Right lung (tissue), 5 donors: Measurements from ENCODE around the gene HSPA12A. TPM values are rescaled to one million over a fixed set of nuclear protein-coding genes. Genes with fewer than 3 reads are reported as not detected.
A peak's percentile ranks its signal among the peaks of the same experiment; 100 is the strongest.

Experiments
- DNase-seq, 2 donors: peaks; one replicate each; pipeline ENCODE4 v3.0.0-alpha.2; 2013
- polyA plus RNA-seq, 5 donors: library from polyadenylated mRNA; unstranded; fragments of 120-200 nt; gene quantifications; one replicate each; pipeline versions ENCODE4 v1.2.1 to v1.2.3, GENCODE V29; 2013; ENCODE audit warnings: inconsistent platforms in 1 of 5, low replicate concordance in 1 of 5; ENCODE audit not compliant: insufficient read length in 5 of 5, insufficient read depth in 1 of 5

Gene HSPA12A
- polyA plus RNA-seq, 5 donors, result 7.9 to 13.8 (median 12.8) TPM

GRCh38 chr10:116771959-116772585 lies 29.7 kb upstream of the HSPA12A start:
- no peak for DNase-seq

- DNase-seq, result peak; percentile 28 to 46
Measured at GRCh38 chr10:116771101-116771958, 29.0 kb upstream of the HSPA12A start.

GRCh38 chr10:116770281-116770680 lies 27.9 kb upstream of the HSPA12A start:
- DNase-seq, result no peak

- no peak for DNase-seq
Measured at GRCh38 chr10:116769791-116770190, 27.4 kb upstream of the HSPA12A start.

- no peak for DNase-seq
Measured at GRCh38 chr10:116769368-116769767, 27.0 kb upstream of the HSPA12A start.

GRCh38 chr10:116768786-116769185 lies 26.4 kb upstream of the HSPA12A start:
- DNase-seq, result no peak

GRCh38 chr10:116766837-116767634 lies 24.7 kb upstream of the HSPA12A start:
- no peak for DNase-seq

- no peak for DNase-seq
Measured at GRCh38 chr10:116766241-116766827, 24.0 kb upstream of the HSPA12A start.

- no peak for DNase-seq
Measured at GRCh38 chr10:116765648-116766081, 23.3 kb upstream of the HSPA12A start.

GRCh38 chr10:116764979-116765378 lies 22.6 kb upstream of the HSPA12A start:
- DNase-seq, result no peak

GRCh38 chr10:116763440-116763839 lies 21.1 kb upstream of the HSPA12A start:
- DNase-seq, result no peak

GRCh38 chr10:116761883-116762282 lies 19.5 kb upstream of the HSPA12A start:
- DNase-seq, result no peak

GRCh38 chr10:116760919-116761318 lies 18.6 kb upstream of the HSPA12A start:
- DNase-seq, result no peak

- DNase-seq, result no peak
Measured at GRCh38 chr10:116757246-116757645, 14.9 kb upstream of the HSPA12A start.

- no peak for DNase-seq
Measured at GRCh38 chr10:116756277-116756676, 13.9 kb upstream of the HSPA12A start.

GRCh38 chr10:116753759-116754158 lies 11.4 kb upstream of the HSPA12A start:
- DNase-seq, result no peak

- DNase-seq, result no peak
Measured at GRCh38 chr10:116752969-116753665, 10.8 kb upstream of the HSPA12A start.

- no peak for DNase-seq
Measured at GRCh38 chr10:116752563-116752962, 10.2 kb upstream of the HSPA12A start.

- DNase-seq, result no peak
Measured at GRCh38 chr10:116748471-116748870, 6.1 kb upstream of the HSPA12A start.

- DNase-seq, result no peak
Measured at GRCh38 chr10:116748041-116748440, 5.7 kb upstream of the HSPA12A start.

GRCh38 chr10:116747325-116747724 lies 5.0 kb upstream of the HSPA12A start:
- no peak for DNase-seq
